Liver (tissue), 9 donors: ENCODE results near the gene ASIC5. TPM values are rescaled to one million over a fixed set of nuclear protein-coding genes. Genes with fewer than 3 reads are reported as not detected.

Experiments
- DNase-seq: peaks from one replicate; pipeline ENCODE4 v3.0.0-alpha.2; 2017; ENCODE audit warnings: low spot score
- H3K27ac ChIP-seq, 2 donors: one replicate each; pipeline ENCODE4 v1.7.0; 2013; ENCODE audit warnings: inconsistent platforms in 2 of 2, low read length in 2 of 2, control low read depth in 1 of 2, low read depth in 1 of 2, mild to moderate bottlenecking in 1 of 2
- H3K27me3 ChIP-seq, 4 donors: one replicate each; pipeline versions ENCODE4 v1.6.1 to v1.7.0; 2013; ENCODE audit warnings: low read length in 3 of 4, inconsistent platforms in 1 of 4, mild to moderate bottlenecking in 1 of 4, moderate library complexity in 1 of 4; ENCODE audit not compliant: control insufficient read depth in 4 of 4, insufficient read depth in 4 of 4
- H3K36me3 ChIP-seq, 4 donors: one replicate each; pipeline versions ENCODE4 v1.6.1 to v1.7.0; 2013; ENCODE audit warnings: low read length in 3 of 4, mild to moderate bottlenecking in 3 of 4, low read depth in 1 of 4, moderate library complexity in 1 of 4; ENCODE audit not compliant: control insufficient read depth in 4 of 4, insufficient read depth in 3 of 4
- H3K4me1 ChIP-seq, 4 donors: one replicate each; pipeline versions ENCODE4 v1.6.1 to v1.7.0; 2013; ENCODE audit warnings: low read length in 3 of 4, mild to moderate bottlenecking in 3 of 4, moderate library complexity in 1 of 4; ENCODE audit not compliant: control insufficient read depth in 4 of 4, insufficient read depth in 4 of 4
- H3K4me3 ChIP-seq, 3 donors: one replicate each; pipeline versions ENCODE4 v1.6.1 to v1.7.0; 2013; ENCODE audit warnings: low read length in 3 of 3, control low read depth in 1 of 3, low read depth in 1 of 3, mild to moderate bottlenecking in 1 of 3
- H3K9ac ChIP-seq, 2 donors: one replicate each; pipeline ENCODE4 v1.7.0; 2013; ENCODE audit warnings: low read length in 2 of 2, mild to moderate bottlenecking in 2 of 2, moderate library complexity in 2 of 2, control low read depth in 1 of 2, low read depth in 1 of 2
- H3K9me3 ChIP-seq, 4 donors: one replicate each; pipeline versions ENCODE4 v1.6.1 to v1.7.0; 2013; ENCODE audit warnings: low read length in 3 of 4; ENCODE audit not compliant: control insufficient read depth in 4 of 4
- EGR1 ChIP-seq, 2 donors: IDR thresholded peaks; 2 replicates each; pipeline ENCODE4 v1.6.1; 2016 to 2018; ENCODE audit warnings: antibody characterized with exemption in 2 of 2, low read depth in 2 of 2
- FOXA1 ChIP-seq: IDR thresholded peaks from 2 replicates; pipeline ENCODE4 v1.6.1; 2016; ENCODE audit warnings: antibody characterized with exemption
- GABPA ChIP-seq, 2 donors: IDR thresholded peaks in 1 of 2; conservative IDR thresholded peaks in 1 of 2; 2 replicates each; pipeline ENCODE4 v1.6.1; 2016; ENCODE audit warnings: antibody characterized with exemption in 2 of 2, mild to moderate bottlenecking in 1 of 2, moderate library complexity in 1 of 2
- HNF4A ChIP-seq, 2 donors: conservative IDR thresholded peaks; 2 replicates each; pipeline ENCODE4 v1.6.1; 2016; ENCODE audit warnings: antibody characterized with exemption in 2 of 2, mild to moderate bottlenecking in 2 of 2
- HNF4G ChIP-seq: IDR thresholded peaks from 2 replicates; pipeline ENCODE4 v1.6.1; 2016; ENCODE audit warnings: antibody characterized with exemption
- JUND ChIP-seq, 2 donors: IDR thresholded peaks; 2 replicates each; pipeline ENCODE4 v1.6.1; 2016; ENCODE audit warnings: antibody characterized with exemption in 2 of 2
- NR2F2 ChIP-seq: IDR thresholded peaks from 2 replicates; pipeline ENCODE4 v1.6.1; 2016; ENCODE audit warnings: antibody characterized with exemption
- RAD21 ChIP-seq, 2 donors: IDR thresholded peaks; 2 replicates each; pipeline ENCODE4 v1.6.1; 2016; ENCODE audit warnings: antibody characterized with exemption in 2 of 2, mild to moderate bottlenecking in 2 of 2
- RXRA ChIP-seq, 2 donors: IDR thresholded peaks; 2 replicates each; pipeline ENCODE4 v1.6.1; 2017 to 2018; ENCODE audit warnings: antibody characterized with exemption in 2 of 2, mild to moderate bottlenecking in 1 of 2
- SP1 ChIP-seq: IDR thresholded peaks from 2 replicates; pipeline ENCODE4 v1.6.1; 2018; ENCODE audit warnings: antibody characterized with exemption, mild to moderate bottlenecking
- TAF1 ChIP-seq: conservative IDR thresholded peaks from 2 replicates; pipeline ENCODE4 v1.6.1; 2016; ENCODE audit warnings: antibody characterized with exemption, mild to moderate bottlenecking
- YY1 ChIP-seq: IDR thresholded peaks from 2 replicates; pipeline ENCODE4 v1.6.1; 2016; ENCODE audit warnings: antibody characterized with exemption, mild to moderate bottlenecking
- WGBS: extraction: QIAGEN DNeasy Blood & Tissue Kit; methylation state at CpG from one replicate; pipeline ENCODE4 v1.1.7; 2013; 5-methylcytosine and 5-hydroxymethylcytosine counted together
- polyA plus RNA-seq, 2 donors: library from polyadenylated mRNA; stranded (reverse) in 1 of 2; unstranded in 1 of 2; fragments of 200-250 nt in 1 of 2; fragments of >200 nt in 1 of 2; fragmentation: Nextera tagmentation in 1 of 2; extraction: Ambion mirVana in 1 of 2; gene quantifications; one replicate each; pipeline versions ENCODE4 v1.2.1 to v1.2.3, GENCODE V29; 2013 to 2015
- total RNA-seq, 2 donors: library from RNA; depleted of rRNA; stranded (reverse); fragments of >200 nt; gene quantifications; one replicate each; pipeline ENCODE4 v1.2.3, GENCODE V29; 2014
- TF ChIP-seq, protein P1 (sequence below): fragments of 150-350 bp; IDR thresholded peaks from 2 replicates; pipeline ENCODE4 v1.5.1; 2017; ENCODE audit warnings: improper control_type of control experiment, low read depth, low read length; ENCODE audit not compliant: missing input control
- TF ChIP-seq, protein P2 (sequence below): IDR thresholded peaks from 2 replicates; pipeline ENCODE4 v1.6.1; 2016; ENCODE audit warnings: antibody characterized with exemption
- TF ChIP-seq, protein P3 (sequence below): IDR thresholded peaks from 2 replicates; pipeline ENCODE4 v1.6.1; 2016; ENCODE audit warnings: antibody characterized with exemption
- TF ChIP-seq, protein P4 (sequence below): IDR thresholded peaks from 2 replicates; pipeline ENCODE4 v1.6.1; 2016; ENCODE audit warnings: antibody characterized with exemption
- donor health status: healthy.
- donor health status: healthy.
- donor health status: healthy.
- donor health status: healthy.
- donor health status: healthy.

Gene ASIC5
- total and polyA plus RNA-seq, 4 donors: not detected

DNA sequence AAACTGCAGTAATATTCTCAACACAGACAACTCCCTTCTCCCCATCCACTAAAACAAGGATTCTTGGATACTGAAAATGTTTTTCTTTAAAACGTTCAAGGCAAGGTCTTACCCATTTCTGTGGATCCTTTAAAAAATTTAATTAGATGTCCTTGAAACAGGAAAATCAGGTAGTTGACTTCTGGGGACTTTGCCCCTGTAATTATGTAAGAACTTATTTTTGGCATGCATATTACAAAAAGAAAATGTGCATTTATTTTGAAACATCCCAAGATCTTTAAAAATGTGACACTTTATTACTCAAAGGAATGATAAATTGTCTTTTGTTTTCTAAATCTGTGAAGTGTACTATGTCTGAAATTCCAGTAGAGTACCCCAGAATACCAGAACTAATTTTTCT, 81.4 kb downstream of the ASIC5 start:
- peak; percentile 55 to 61 for TF ChIP-seq HNF4A (conservative IDR thresholded peaks at IDR 0.05)
- no peak for TF ChIP-seq GABPA (IDR thresholded peaks at IDR 0.05 in 1 of 2, conservative IDR thresholded peaks at IDR 0.05 in 1 of 2)
- TF ChIP-seq RAD21 (IDR thresholded peaks at IDR 0.05): peak in 1 of 2 donors; percentile 5
- TF ChIP-seq RXRA (IDR thresholded peaks at IDR 0.05): peak in 1 of 2 donors; percentile 13
- Histone ChIP-seq H3K4me3 (no peak overlapping the region), H3K27me3 (no peaks in the 10 kb centered on the region), H3K9me3 (no peaks in the 10 kb centered on the region), H3K4me1 (peaks cover 0 to 20% (median 9%) of the 10 kb centered on the region in 4 donors), H3K9ac (no peak overlapping the region), H3K36me3 (no peaks in the 10 kb centered on the region), H3K27ac (peak overlapping the region in 1 of 2 donors; percentile 16)
- no peak for DNase-seq
- WGBS: 20% methylated on average over 1 of the region's 1 CpG

DNA sequence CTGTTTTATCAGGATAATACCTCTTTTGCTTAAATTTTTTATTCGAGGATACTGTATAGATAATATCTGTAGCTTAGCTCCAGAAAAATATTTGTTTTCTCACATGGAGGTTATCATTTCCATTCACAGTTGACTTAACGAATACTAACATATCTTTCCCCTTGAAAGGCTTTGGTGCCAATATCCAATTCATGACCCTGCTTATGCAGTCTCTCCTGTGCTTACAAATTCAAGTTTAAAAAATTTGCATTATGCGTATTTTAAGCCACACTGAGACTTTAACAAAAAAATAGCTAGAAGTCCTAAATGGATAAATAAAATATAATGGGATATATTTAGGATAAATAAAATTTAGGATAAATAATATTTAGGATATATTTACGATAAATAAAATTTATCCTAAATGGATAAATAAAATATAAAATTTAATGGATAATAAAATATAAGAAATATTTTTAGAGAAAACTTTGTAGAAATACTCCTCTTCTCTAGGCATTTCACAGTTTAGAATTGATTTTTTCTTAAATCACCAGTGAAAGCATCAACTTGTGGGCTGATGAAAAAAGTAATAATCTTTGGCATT, 84.7 kb downstream of the ASIC5 start:
- Histone ChIP-seq H3K4me1 (peaks cover 3 to 21% (median 12%) of the 10 kb centered on the region in 4 donors), H3K27me3 (no peaks in the 10 kb centered on the region), H3K36me3 (no peaks in the 10 kb centered on the region), H3K27ac (no peak overlapping the region), H3K4me3 (no peak overlapping the region), H3K9ac (no peak overlapping the region), H3K9me3 (no peaks in the 10 kb centered on the region)
- WGBS: 77% methylated on average over 4 of the region's 4 CpGs
- TF ChIP-seq NR2F2 (no peak), RXRA (IDR thresholded peaks at IDR 0.05) (no peak), RAD21 (IDR thresholded peaks at IDR 0.05) (no peak), YY1 (no peak), JUND (IDR thresholded peaks at IDR 0.05) (no peak), SP1 (no peak), FOXA1 (no peak), EGR1 (IDR thresholded peaks at IDR 0.05; ENCODE audit: low read depth in 2 of 2) (no peak), HNF4G (no peak), TAF1 (no peak), GABPA (IDR thresholded peaks at IDR 0.05 in 1 of 2, conservative IDR thresholded peaks at IDR 0.05 in 1 of 2) (no peak)
- TF ChIP-seq, protein P1, sequence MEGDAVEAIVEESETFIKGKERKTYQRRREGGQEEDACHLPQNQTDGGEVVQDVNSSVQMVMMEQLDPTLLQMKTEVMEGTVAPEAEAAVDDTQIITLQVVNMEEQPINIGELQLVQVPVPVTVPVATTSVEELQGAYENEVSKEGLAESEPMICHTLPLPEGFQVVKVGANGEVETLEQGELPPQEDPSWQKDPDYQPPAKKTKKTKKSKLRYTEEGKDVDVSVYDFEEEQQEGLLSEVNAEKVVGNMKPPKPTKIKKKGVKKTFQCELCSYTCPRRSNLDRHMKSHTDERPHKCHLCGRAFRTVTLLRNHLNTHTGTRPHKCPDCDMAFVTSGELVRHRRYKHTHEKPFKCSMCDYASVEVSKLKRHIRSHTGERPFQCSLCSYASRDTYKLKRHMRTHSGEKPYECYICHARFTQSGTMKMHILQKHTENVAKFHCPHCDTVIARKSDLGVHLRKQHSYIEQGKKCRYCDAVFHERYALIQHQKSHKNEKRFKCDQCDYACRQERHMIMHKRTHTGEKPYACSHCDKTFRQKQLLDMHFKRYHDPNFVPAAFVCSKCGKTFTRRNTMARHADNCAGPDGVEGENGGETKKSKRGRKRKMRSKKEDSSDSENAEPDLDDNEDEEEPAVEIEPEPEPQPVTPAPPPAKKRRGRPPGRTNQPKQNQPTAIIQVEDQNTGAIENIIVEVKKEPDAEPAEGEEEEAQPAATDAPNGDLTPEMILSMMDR: no peak
- TF ChIP-seq, protein P2, sequence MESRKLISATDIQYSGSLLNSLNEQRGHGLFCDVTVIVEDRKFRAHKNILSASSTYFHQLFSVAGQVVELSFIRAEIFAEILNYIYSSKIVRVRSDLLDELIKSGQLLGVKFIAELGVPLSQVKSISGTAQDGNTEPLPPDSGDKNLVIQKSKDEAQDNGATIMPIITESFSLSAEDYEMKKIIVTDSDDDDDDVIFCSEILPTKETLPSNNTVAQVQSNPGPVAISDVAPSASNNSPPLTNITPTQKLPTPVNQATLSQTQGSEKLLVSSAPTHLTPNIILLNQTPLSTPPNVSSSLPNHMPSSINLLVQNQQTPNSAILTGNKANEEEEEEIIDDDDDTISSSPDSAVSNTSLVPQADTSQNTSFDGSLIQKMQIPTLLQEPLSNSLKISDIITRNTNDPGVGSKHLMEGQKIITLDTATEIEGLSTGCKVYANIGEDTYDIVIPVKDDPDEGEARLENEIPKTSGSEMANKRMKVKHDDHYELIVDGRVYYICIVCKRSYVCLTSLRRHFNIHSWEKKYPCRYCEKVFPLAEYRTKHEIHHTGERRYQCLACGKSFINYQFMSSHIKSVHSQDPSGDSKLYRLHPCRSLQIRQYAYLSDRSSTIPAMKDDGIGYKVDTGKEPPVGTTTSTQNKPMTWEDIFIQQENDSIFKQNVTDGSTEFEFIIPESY: no peak
- TF ChIP-seq, protein P3, sequence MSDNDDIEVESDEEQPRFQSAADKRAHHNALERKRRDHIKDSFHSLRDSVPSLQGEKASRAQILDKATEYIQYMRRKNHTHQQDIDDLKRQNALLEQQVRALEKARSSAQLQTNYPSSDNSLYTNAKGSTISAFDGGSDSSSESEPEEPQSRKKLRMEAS: no peak
- TF ChIP-seq, protein P4, sequence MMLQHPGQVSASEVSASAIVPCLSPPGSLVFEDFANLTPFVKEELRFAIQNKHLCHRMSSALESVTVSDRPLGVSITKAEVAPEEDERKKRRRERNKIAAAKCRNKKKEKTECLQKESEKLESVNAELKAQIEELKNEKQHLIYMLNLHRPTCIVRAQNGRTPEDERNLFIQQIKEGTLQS: no peak
- DNase-seq: no peak
